Peyer's patch (tissue), 4 donors: Measurements from ENCODE around the gene CD34.

ENCODE experiments used
- CTCF ChIP-seq, 6 experiments: fragments of 450-650 bp in 4 of 6; fragments of 200-600 bp in 2 of 6; sonication (generic) in 1 of 6; IDR thresholded peaks; one replicate each; pipeline ENCODE4 v1.5.1; 2017 to 2019; ENCODE audit warnings: antibody characterized with exemption in 6 of 6, mild to moderate bottlenecking in 3 of 6, moderate library complexity in 1 of 6
- POLR2A ChIP-seq, 2 donors: fragments of 450-650 bp; IDR thresholded peaks; one replicate each; pipeline ENCODE4 v1.5.1; 2017; ENCODE audit warnings: antibody characterized with exemption in 2 of 2, mild to moderate bottlenecking in 2 of 2, moderate library complexity in 2 of 2

GRCh38 chr1:207849016-207849415 lies 61.9 kb downstream of the CD34 start:
- TF ChIP-seq CTCF (IDR thresholded peaks at IDR 0.05) (no peak), POLR2A (IDR thresholded peaks at IDR 0.05) (no peak)
